Measurements from ENCODE around the gene LARP4B.

Gene LARP4B

DNA sequence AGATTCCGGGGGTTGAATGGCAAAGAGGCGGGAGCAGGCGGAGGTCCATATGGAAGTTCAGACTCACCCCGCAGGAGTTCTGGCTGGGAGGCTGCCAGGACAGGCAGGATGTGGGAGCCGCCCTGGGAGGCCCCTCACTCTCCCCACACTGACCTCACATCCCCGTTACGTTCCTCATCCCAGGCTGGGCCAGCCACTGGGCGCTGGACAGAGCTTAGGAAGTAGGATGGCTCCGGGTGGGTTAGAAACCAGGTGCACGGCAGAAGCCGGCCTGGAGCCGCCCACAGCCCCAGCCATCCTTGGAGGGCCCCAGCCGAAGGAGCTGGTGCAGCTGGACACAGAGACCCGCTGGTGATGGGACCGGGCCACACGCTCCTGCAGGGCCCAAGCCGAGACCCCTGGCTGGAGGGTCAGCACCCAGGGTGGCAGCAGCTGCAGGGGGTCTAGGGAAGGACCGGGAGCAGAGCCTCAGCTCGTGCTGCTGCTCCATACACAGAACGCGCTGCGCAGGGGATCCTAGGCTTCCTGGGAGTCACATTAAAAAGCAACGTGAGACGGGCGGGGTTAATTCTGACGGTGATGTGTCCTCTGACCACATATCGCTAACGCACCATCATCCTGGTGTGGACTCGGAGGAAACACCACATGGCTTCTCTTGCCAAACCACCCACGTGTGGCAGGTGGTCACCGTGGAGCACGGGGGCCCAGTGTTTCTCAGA is 143.4 kb downstream of the LARP4B start:
- DNase-seq (ENCODE audit: low read depth in 2 of 2) = no peak

DNA sequence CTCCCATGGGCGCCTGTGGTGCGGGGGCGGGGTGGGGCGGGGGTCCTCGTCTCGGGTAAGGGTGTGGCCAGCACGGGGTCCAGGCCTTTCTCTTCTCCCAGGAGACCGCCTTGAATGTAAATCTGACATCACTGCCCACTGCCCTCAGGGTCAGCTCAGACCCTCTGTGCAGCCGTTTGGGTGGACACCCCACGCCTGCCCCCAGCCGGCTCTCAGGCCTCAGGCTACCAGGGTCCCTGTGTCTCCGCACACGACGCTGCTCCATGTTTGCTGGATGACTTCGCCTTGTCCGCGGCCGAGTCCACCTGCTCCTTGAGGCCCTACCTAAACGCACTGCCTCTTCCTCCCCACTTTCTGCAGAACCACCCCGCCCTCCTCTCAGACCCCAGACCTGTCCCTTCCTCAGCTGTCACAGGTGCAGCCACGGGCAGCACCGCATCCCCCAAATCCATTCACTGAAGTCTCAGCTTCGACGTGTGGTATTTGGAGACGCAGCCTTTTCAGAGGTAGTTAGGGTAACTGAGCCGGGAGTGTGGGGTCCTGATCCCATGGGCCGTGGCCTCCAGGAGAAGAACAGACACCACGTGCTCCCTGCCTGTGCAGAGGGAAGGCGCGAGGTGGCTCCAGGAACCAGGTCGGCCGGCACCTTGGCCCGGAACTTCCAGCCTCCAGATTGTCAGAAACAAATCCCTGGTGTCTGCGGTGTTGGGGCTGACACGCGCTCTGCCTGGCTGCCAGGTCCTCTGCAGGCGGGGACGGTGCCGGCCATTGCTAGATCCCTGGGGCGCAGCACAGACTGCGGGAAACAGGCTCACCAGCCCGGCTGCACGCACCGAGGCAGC is 144.7 kb downstream of the LARP4B start:
- no peak for DNase-seq (ENCODE audit: low read depth in 2 of 2)

DNA sequence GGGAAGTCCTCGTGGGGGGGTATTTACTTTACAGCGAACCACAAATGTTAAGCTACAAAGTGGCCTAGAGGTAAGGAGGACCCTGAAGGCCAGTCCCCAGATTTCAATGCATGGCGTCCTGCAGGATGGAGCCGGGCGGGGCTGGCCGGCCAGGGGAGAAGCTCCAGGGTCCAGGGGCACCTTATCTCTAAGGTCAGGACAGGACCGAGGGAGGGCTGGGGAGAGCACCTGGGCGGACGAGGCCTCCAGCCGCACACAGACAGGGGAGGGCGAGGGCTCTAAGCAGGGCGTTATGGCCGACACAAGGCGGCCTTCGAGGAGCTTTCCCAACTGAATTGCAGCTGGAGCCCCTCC is 145.7 kb downstream of the LARP4B start:
- no peak for DNase-seq (ENCODE audit: low read depth in 2 of 2)

DNA sequence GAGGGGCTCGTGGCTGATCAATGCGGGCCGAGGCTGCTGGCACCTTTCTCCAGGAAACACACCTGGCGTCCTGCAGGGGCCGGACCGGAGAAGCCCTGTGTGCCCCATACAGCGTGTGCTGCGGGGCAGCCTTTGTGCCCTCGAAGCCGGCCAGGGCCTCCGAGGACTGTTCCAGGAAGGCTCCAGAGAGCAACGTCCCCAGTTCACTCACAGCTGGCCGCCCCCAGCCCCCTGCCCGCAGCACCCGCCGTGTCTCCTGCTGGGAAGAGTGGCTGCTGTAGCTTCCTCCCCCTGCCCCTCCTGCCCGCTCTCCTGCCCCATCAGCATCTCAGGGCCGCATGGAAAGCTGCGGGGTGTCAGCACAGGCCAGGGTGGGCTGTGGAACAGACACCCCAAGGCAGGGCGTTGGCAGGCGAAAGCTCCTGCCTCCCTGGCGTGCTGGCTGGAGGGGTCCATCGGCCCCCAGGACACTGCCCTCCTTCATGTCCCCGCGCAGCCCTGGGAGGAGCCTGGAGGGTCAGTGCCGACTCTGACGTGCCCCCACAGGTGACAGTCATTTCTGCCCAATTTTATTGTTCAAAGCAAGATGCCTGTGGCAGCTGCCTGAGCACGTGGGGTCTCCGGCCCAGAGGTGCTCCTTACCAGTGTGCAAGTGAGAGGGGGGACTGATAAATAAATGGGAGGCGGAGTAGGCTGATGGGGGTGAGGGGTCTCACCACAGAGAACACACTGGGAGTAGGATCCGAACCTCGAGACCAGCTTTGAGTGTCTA is 146.2 kb downstream of the LARP4B start:
- DNase-seq (ENCODE audit: low read depth in 2 of 2) = no peak

DNA sequence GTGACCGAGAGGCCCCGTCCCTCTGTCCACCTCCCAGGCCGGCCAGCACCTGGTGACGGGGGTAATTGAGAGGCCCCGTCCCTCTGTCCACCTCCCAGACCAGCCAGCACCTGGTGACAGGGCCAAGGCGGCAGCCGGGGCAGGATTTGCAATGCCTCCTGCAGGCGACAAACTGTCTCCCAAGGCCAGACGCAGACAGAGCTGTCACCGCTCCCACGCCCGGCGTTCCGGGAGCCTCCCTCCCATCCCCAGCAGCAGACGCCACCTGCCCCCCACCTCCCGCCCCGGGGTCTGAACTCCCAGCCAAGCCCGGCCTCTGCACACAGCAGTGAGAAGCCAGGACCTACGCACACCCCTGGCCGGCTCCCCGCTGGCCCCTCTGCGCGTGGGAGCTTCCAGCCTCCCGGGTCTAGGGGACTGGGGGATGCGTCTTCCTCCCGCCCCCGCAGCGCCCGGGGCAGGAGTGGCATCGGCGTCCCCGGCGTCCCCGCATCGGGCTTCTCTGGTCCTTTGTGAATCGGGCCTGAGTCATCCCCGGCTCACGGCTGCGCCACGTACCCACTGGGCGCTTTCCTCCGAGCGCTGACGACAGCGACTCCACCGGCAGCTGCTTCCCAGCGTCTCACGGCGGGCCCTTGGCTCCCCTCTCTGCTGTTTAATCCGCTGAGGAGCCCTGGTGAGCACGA is 147.0 kb downstream of the LARP4B start:
- DNase-seq (ENCODE audit: low read depth in 2 of 2) = peak; percentile 68 to 70

DNA sequence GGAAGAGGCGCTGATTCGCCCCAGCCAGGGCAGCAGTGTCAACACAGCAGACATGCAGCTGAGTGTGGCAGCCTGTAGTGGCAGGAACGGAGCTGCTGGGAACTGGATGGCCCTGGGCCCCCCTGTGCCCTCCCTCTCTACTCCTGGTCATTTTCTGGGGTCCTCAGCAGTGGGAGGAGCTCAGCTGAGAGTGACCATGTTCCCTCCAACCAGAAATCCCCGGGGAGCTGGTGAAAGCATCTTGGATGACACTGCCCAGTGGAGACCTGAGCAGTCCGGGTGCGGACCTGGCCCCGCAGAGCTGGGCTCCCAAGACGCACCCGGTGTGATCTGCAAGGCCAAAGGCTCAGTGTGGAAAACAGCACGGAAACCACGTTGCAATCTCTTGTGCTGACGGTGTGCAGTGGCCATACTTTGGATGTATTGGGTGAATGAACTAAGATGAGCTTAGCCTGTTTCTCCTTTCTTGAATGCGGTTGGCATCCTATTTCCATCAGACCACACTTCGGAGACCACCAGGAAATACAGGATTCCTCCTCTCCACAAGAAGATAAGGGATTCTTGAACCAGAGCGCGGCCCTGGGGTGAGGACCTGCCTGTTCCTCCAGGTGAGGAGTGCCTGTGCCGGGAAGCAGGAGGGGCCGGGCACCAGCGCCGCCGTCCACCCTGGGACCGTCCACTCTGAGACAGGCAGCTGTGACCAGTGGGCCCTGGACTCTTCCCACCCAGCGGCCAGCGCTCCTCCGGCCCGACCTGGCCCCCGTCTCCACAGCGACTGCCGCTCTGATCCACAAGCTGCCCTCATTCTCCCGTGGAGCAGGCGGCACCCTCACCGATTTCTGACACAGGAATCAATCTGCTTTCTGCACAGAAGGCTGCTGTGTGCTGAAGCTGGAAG is 148.5 kb downstream of the LARP4B start:
- no peak for DNase-seq (ENCODE audit: low read depth in 2 of 2)

DNA sequence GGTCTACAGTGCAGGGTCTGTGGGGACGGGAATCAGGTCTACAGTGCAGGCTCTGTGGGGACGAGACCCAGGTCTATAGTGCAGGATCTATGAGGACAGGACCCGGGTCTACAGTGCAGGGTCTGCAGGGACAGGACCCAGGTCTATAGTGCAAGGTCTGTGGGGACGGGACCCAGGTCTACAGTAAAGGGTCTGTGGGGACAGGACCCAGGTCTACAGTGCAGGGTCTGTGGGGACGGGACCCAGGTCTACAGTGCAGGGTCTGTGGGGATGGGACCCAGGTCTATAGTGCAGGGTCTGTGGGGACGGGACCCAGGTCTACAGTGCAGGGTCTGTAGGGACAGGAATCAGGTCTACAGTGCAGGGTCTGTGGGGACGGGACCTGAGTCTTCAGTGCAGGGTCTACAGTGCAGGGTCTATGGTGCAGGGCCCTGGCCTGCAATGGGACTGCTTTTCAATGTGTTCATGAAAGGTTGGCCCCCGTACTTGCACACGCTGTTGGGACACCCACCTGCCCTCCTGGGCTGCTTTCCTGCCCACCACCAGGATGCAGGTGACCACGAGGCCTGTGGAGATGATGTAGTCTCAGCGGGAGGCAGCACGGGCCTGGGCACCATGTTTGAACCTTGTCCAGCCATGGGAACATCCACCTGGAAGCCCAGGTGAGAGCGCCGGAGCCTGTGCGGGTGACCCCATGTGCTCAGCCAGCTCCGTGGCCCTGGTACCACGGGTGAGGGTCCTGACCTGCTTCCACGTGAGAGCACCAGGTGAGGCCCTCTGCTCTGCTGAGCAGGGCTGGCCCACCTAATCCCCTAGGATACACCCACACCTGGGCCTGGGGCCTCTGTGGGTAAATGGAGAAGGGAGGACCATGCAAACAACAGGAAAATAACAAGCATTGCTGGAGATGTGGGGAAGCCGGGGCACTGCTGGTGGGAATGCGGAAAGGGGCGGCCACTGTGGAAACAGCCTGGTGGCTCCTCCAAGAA is 150.7 kb downstream of the LARP4B start:
- no peak for DNase-seq (ENCODE audit: low read depth in 2 of 2)

DNA sequence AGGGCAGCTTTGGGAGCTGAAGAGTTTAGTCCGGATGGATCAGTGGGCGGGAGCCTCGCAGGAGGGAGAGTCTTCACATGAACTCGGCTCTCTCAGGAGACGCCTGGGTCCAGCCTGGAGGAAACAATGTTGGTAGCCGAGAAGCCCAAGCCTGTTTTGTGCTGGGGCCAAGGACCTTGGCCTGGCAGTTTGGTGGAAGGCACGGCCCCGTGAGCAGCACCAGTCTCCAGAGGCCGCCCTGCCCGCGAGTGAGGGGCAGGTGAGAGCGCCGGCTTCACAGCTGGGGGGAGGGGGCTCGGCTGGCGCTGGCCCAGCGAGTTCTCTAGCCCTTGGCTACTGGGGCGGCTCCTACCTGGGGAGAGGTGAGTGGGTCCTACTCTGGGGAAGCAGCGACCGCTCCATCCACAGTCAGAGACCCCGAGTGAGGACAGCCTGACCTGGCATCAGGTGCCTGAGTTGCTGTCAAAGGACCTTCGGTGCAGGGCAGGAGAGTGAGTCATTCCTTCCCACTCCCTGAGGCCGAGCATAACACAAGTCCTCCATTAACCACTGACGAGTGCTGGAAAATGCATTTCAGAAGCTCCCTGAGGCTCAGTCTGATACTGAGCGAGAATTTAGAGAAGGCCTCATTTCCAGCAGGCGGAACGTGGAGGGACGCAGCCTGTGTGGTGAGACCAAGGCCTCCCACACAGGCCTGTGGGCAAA is 152.7 kb downstream of the LARP4B start:
- DNase-seq (ENCODE audit: low read depth in 2 of 2) = no peak

DNA sequence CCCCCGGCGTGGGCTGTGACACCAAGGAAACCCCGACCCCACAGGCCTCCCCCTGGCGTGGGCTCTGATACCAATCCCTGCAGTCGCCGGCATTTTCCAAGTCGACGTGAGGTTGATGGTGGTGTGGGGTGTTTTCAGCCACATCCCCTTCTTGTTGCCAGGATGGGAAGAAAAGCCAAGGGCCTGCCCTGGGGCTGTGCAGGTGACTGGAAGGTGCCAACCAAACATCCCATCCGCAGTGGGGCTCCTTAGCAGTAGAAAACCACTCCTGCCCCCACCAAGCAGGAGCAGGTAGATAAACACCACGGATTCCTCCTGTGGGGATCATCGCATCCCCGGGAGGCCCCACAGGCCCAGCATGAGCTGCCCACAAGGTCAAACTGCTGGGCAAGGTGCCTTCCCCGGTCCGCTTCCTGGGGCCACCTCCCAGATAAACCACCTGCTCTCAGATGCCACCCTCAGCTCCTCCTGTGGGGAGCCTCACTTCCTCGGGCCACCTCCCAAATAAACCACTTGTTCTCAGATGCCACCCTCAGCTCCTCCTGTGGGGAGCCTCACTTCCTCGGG is 153.5 kb downstream of the LARP4B start:
- DNase-seq (ENCODE audit: low read depth in 2 of 2) = no peak

DNA sequence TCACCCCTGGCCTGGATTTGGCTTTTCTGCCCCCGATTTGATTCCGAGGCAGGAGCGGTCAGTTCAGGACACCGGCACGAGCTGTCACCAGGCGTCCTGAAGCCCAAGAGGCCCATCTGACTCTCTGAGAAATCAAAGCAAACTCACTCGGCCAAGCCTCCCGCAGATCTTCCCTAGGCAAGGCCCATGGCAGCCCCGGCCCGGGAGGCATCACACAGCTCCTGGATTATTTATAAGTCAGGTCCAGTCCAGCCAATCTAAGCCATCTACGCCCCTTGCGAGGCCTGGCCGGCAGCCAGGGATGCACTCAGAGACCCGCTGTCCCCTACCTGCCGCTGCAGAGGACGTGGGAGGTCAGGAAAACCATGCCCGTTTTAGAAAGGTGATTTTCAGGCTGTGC is 154.7 kb downstream of the LARP4B start:
- DNase-seq (ENCODE audit: low read depth in 2 of 2) = no peak

DNA sequence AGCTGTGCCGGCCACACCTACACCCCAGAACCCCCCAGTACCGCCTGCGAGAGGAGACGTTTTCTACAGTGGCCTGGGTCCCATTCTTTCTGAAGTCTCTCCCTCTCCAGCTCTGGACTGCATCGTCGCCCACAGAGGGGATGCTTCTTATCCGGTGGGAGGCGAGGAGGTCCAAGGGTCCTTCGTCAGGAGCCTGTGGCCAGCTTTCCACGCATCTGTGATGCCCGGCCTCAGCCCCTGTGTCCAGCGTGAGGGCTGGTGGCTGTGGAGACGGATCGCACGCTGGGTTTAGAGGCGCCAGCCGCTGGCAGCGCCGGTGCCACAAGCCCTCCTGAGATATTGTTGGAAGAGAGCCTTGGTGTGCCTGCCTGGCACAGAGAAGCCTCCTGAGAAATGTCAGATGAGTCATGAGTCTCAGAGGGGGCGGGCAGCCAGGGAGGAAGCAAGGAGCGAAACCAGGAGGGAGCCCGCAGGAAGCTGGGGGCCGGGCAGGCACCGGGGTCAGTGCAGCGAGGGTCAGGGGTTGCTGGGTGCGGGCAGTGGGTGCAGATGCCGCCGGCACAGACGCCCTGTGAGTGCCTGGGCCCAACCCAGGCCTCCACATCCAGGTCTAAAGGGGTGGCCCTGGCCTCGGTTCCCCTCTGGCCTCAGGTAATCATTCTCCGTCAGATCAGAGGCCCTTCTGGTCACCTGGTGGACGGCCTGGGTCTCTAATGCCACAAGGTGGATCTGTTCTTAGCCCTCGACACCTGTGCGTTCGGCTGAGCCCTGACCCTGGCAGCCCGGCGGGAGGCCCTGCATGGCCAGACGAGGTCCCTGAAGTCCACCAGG is 156.0 kb downstream of the LARP4B start:
- no peak for DNase-seq (ENCODE audit: low read depth in 2 of 2)

DNA sequence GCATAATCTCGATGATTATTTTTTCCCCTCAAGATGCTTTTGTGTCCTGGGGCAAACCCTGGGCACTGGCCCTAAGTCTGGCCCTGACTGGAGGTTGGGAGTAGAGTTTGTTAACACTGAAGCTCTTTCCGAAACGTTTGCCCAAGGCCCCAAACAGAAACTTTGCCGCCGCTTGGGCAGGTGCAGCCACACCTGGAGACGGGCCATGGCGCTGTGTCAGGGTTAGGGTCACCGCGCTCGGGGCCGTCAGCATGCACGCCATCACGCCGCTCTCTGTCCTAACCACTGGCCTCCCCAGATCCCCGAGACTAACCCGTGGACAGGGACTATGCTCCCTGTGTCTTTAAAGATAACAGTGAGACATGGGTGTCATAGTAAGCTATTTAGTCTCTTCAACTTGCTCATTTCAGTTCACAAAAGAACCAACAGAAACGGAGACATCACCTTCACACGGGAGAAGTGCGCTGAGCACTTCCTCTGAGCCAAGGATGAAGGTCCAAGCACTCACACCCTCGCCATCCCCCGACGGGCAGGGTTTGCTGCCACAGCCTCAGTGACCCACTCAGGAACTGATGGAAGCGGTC is 156.8 kb downstream of the LARP4B start:
- no peak for DNase-seq (ENCODE audit: low read depth in 2 of 2)

DNA sequence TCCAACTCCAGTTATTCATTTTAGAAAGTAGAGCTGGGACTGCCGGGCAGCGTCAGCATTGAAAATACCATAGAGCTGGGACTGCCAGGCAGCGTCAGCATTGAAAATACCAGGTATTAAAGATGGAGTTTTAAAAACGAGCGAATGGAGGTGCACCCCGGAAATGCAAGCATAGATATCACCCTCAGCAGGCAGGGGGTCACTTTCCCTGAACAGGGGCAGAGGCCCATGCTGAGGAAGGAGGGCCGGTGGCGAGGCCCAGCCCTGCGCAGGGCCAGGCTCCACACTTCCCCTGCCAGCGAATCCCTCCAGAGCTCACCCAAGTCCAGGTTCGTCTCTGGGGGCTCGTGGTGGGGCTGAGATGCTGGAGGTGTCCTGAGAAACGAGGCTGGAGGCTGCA is 157.3 kb downstream of the LARP4B start:
- no peak for DNase-seq (ENCODE audit: low read depth in 2 of 2)

DNA sequence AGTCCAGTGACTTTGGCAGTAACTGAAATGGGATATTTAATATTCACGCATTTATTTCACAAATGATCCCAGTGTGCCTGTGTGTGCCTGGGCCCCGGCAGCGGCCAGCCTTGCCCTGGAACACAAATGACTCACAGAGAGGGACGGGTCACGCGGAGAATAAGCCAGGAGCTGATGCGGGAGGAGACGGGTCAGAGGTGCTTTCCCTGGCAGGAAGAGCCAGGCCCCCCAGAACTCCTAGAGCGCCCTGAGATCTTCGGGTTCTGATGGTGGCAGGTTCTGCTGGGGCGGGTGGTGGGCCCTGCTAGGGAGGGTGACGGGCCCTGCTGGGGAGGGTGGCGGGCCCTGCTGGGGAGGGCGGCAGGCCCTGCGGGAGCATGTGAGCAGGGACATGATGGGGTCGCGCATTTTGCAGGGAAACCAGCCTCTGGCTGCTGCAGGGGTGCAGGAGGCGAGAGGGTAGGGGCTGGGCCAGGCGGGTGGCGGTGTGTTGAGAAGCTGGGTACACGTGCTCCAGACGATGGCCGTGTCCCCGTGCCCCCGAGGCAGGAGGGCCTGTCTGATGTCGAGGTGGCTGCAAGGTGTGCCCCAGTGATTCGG is 157.8 kb downstream of the LARP4B start:
- DNase-seq (ENCODE audit: low read depth in 2 of 2) = no peak

DNA sequence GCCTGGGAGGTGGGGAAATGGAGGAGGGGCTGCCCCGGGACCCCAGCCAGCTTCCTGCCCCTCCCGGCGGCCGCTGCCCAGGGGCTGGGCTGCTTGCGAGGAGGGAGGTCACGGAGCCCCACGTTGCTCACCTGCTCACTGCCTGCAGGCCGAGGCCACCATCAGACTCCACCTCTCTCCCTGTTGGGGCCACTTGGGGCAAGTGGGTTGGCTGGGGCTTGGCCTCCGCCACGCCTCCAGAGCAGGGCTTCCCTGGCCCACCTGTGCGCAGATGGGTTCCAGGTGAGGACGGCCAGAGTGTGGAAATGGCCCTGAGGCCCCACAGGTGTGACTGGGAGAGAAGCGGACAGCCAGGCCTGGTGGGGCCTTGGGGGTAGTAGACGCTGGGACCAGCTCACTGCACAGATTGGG is 159.3 kb downstream of the LARP4B start:
- no peak for DNase-seq (ENCODE audit: low read depth in 2 of 2)

DNA sequence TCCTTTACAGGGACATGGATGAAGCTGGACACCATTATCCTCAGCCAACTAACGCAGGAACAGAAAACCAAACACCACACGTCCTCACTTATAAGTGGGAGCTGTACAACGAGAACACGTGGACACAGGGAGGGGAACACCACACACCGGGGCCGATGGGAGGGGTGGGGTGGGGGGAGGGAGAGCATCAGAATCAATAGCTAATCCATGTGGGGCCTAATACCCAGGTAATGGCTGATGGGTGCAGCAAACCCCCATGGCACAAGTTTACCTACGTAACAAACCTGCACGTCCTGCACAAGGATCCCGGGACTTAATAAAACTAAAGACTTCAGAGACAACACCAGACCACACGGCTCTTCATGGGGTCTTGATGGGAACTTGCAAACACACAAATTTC is 159.9 kb downstream of the LARP4B start:
- DNase-seq (ENCODE audit: low read depth in 2 of 2) = no peak

DNA sequence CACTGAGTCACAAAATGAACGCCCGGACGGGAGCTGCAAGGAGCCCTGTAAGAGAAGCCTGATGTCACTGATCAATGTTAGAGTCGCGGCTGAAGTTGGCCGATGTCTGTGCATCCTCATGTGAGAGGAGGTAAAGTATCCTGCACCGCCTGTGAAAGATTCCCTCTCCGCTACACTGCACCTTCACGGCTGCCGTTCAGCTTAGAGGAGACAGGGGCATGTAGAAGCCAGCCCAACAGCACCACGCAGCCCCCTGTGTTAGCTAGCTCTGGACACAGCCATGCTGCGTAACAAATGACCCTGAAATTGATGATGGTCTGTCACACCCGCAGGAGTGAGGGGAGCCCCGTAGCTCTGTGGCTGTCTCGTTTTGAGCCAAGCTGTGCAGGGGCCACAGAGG is 160.5 kb downstream of the LARP4B start:
- DNase-seq (ENCODE audit: low read depth in 2 of 2) = no peak

Measured in stimulated activated CD4-positive, alpha-beta T cell treated with anti-CD3 and anti-CD28 coated beads, Interleukin-4, amount 100 ng/mL, for 48 hours (primary cell).